Fibroblast of skin of left quadriceps (primary cell): ENCODE data around the gene CHMP2A.
"Not testable (repeated sequence)": the region's sequence is repeated elsewhere in the genome, so short reads cannot be mapped to it uniquely, and the experiment has no call there.

ENCODE experiments used
- DNase-seq, 2 experiments: peaks; one replicate each; pipeline ENCODE4 v3.0.0-alpha.2; 2013; ENCODE audit warnings: low read depth in 2 of 2

Gene CHMP2A

GRCh38 chr19:58554494-58555368 lies at the start of gene CHMP2A:
Gene CHMP2A, minus strand, starts transcription at chr19:58555105. Its CDS starts 893 bp downstream, at chr19:58554212.
- peak; percentile 93 to 94 for DNase-seq

GRCh38 chr19:58586133-58586765 lies 31.3 kb upstream of the CHMP2A start:
- DNase-seq: no peak

GRCh38 chr19:58585442-58586132 lies 30.7 kb upstream of the CHMP2A start:
- no peak for DNase-seq

- DNase-seq: no peak
Measured at GRCh38 chr19:58584498-58585441, 29.9 kb upstream of the CHMP2A start.

GRCh38 chr19:58582985-58583384 lies 28.1 kb upstream of the CHMP2A start:
- DNase-seq: no peak

GRCh38 chr19:58581227-58582141 lies 26.6 kb upstream of the CHMP2A start:
- DNase-seq: peak; percentile 61 to 65

DNA sequence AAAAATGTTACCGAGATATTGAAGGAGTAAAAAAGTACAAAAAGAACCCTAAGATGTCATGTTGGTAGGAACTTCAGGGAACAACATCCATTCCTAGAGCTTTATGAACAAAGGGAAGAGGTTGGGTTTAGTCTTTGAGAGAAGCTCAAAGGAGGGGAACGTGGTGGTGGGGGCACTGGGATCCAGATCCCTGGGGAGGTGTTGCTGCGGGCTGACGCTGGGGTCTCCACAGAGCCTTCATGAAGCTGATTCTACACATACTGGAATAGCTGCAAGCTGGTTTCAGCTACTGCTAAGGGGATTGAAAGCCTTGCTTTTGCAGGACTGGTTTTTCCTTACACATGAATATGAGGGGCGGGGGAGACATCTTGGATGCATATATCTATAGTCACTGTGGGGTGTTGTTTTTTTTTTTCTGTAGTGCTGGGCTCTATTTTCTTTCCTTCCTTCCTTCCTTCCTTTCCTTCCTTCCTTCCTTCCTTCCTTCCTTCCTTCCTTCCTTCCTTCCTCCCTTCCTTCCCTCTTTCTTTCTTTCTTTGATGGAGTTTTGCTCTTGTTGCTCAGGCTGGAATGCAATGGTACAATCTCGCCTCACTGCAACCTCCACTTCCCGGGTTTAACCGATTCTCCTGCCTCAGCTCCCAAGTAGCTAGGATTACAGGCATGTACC lies 24.7 kb upstream of the CHMP2A start:
- DNase-seq: no peak

- no peak for DNase-seq
Measured at GRCh38 chr19:58578012-58578925, 23.4 kb upstream of the CHMP2A start.

GRCh38 chr19:58577581-58577980 lies 22.7 kb upstream of the CHMP2A start:
- not testable (repeated sequence) for DNase-seq

- DNase-seq: peak; percentile 70 to 76
Measured at GRCh38 chr19:58575183-58576041, 20.5 kb upstream of the CHMP2A start.

DNA sequence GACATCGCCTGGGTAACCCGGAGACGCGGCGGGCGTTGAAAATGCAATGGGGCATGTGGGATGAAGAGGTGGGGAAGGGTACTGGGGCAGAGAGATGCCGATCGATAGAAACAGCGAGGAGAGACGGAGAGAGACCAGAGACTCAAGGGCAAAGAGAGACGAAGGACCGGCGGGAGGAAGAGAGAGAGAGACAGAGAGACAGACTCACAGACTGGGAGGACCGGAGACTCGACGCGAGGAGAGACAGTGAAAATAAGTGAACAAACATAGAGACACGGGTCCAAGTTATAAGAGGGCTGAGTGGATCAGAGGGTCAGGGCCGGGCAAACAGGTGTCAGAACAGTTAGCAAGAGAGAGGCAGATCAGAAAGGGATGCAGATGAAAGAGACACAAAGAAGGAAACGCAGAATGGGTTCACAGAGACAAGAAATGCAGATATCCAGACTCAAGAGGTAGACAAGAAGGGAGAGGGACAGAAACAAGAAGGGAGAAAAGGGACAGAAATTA lies 18.8 kb upstream of the CHMP2A start:
- no peak for DNase-seq

GRCh38 chr19:58572818-58573657 lies 18.1 kb upstream of the CHMP2A start, which contains the start of gene MZF1:
Gene MZF1, minus strand, starts transcription at chr19:58573335. Its CDS starts 1,946 bp downstream, at chr19:58571389.
- DNase-seq: peak; percentile 100

DNA sequence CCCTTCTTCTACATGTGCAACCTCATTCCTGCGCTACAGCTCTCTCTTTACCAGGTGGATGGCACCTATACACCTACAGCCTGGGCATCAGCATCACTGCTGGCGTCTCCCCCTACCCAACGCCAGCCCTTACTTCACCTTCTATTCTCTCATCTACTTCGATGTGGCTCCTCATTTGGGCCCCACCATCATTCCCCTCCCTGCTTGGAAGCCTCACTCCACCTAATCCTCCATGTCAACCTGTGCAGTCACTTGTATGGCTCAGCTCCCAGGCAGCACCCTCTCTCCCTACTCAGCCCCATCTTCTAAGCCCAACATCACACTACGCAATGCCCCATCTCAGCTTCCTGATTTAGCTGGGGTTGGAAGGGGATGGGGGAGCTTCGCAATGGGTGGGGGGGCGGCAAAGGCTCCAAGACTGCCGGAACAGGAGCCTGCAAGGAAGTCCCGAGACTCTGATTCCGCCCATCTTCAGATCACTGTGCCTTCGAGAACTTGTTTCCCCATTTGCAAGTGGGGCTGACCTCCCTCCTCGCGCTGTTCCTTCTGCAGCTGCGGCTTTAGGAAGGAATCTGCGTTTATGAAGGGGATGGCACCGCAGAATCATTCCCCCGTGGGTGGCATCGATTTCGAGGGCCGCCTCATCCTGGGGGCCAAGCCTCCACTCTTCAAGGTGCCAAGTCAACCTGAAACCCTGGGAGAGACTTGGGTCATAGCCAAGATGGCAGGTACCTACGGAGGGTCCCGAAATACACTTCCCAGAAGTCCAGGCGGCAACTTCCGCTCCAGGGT lies 17.3 kb upstream of the CHMP2A start:
- DNase-seq: no peak

GRCh38 chr19:58571575-58571947 lies 16.7 kb upstream of the CHMP2A start:
- DNase-seq: no peak

- no peak for DNase-seq
Measured at GRCh38 chr19:58570770-58571574, 16.1 kb upstream of the CHMP2A start.
